A549 (cell line): ENCODE results near the gene XRCC4. TPM values are rescaled to one million over a fixed set of nuclear protein-coding genes. Genes with fewer than 3 reads are reported as not detected.

Experiments
- ATAC-seq, 2 experiments: fragments of 200-7000 bp in 1 of 2; fragments of >200 bp in 1 of 2; cut with Nextera tagmentation in 1 of 2; cut with Tn5 transposase in 1 of 2; 3 replicates each; pipeline versions ENCODE4 v1.8.0 to v1.9.1; 2018 to 2020; ENCODE audit warnings: mild to moderate bottlenecking in 1 of 2, moderate library complexity in 1 of 2
- CTCF ChIA-PET: fragments of 300-600 bp; sonication (Branson Sonifier 250); formaldehyde crosslinking; extraction: SDS; loops from one replicate; lab custom pipeline; 2021; ENCODE audit warnings: antibody characterized with exemption, inconsistent platforms; lab: Yijun Ruan, JAX
- POLR2A ChIA-PET: fragments of 350-600 bp; formaldehyde crosslinking; extraction: SDS; loops from one replicate; lab custom pipeline; 2021; ENCODE audit warnings: antibody characterized with exemption, inconsistent platforms; lab: Yijun Ruan, JAX
- DNase-seq, 2 experiments: peaks; one replicate each; pipeline versions ENCODE4 v3.0.0 to v3.0.0-alpha.2; 2011 to 2016; ENCODE audit warnings: low read depth in 1 of 2, low spot score in 1 of 2
- FAIRE-seq: peaks from 2 replicates; lab custom pipeline; 2011; peaks lifted over from hg19 to GRCh38; lab: Jason Lieb, UNC
- H3K27ac ChIP-seq, 2 experiments: fragments of >200 bp; sonication (Bioruptor Twin); formaldehyde crosslinking; 3 replicates each; pipeline ENCODE4 v1.5.1; 2016 to 2017
- H3K4me1 ChIP-seq: fragments of >200 bp; sonication (Bioruptor Twin); formaldehyde crosslinking; 3 replicates; pipeline ENCODE4 v1.6.1; 2016
- H3K4me2 ChIP-seq: fragments of >200 bp; sonication (Bioruptor Twin); formaldehyde crosslinking; 3 replicates; pipeline ENCODE4 v1.6.1; 2016
- H3K4me3 ChIP-seq: fragments of >200 bp; sonication (Bioruptor Twin); formaldehyde crosslinking; 3 replicates; pipeline ENCODE4 v1.5.1; 2016
- H3K9me3 ChIP-seq: fragments of >200 bp; sonication (Bioruptor Twin); formaldehyde crosslinking; 3 replicates; pipeline ENCODE4 v1.6.1; 2016
- ATOH8 ChIP-seq: fragments of 250-450 bp; sonication (Bioruptor Pico); IDR thresholded peaks from 2 replicates; pipeline ENCODE4 v1.5.0; 2020; ENCODE audit warnings: low read depth, mild to moderate bottlenecking, moderate library complexity
- CTCF ChIP-seq: fragments of >200 bp; sonication (Bioruptor Twin); formaldehyde crosslinking; IDR thresholded peaks from 3 replicates; pipeline ENCODE4 v1.5.1; 2016
- EHF ChIP-seq: fragments of 250-450 bp; sonication (Bioruptor Pico); IDR thresholded peaks from 2 replicates; pipeline ENCODE4 v1.5.0; 2020; ENCODE audit warnings: mild to moderate bottlenecking
- ELK1 ChIP-seq: fragments of 150-350 bp; IDR thresholded peaks from 2 replicates; pipeline ENCODE4 v1.6.1; 2014; ENCODE audit warnings: low read depth, mild to moderate bottlenecking, low read length
- ESRRA ChIP-seq: fragments of 150-350 bp; IDR thresholded peaks from 2 replicates; pipeline ENCODE4 v1.6.1; 2014; ENCODE audit warnings: mild to moderate bottlenecking, low read length, borderline replicate concordance
- FOXS1 ChIP-seq: fragments of 250-450 bp; sonication (Bioruptor Pico); IDR thresholded peaks from 2 replicates; pipeline ENCODE4 v1.5.0; 2020; ENCODE audit warnings: mild to moderate bottlenecking, moderate library complexity
- GATA3 ChIP-seq: IDR thresholded peaks from 2 replicates; pipeline ENCODE4 v1.6.1; 2012; ENCODE audit warnings: borderline replicate concordance
- HES2 ChIP-seq: fragments of >200 bp; sonication (Bioruptor Twin); formaldehyde crosslinking; IDR thresholded peaks from 2 replicates; pipeline ENCODE4 v1.6.1; 2016
- HMGXB4 ChIP-seq: fragments of 250-450 bp; sonication (Bioruptor Pico); IDR thresholded peaks from 2 replicates; pipeline ENCODE4 v1.5.0; 2021; ENCODE audit warnings: mild to moderate bottlenecking, moderate library complexity, borderline replicate concordance
- HOXB13 ChIP-seq: fragments of 250-450 bp; sonication (Bioruptor Pico); IDR thresholded peaks from 2 replicates; pipeline ENCODE4 v1.5.0; 2020; ENCODE audit warnings: low read depth, mild to moderate bottlenecking, moderate library complexity
- JUN ChIP-seq, 2 experiments: fragments of >200 bp; sonication (Bioruptor Twin); formaldehyde crosslinking; IDR thresholded peaks; 2 replicates in 1 of 2; 3 replicates in 1 of 2; pipeline ENCODE4 v1.6.1; 2016 to 2017
- JUNB ChIP-seq: fragments of >200 bp; sonication (Bioruptor Twin); formaldehyde crosslinking; IDR thresholded peaks from 2 replicates; pipeline ENCODE4 v1.6.1; 2016
- MAFK ChIP-seq: fragments of 450-650 bp; IDR thresholded peaks from 2 replicates; pipeline ENCODE4 v1.6.1; 2014; ENCODE audit not compliant: partially characterized antibody
- POLR2AphosphoS2 ChIP-seq: conservative IDR thresholded peaks from 2 replicates; pipeline ENCODE4 v1.6.1; 2012; ENCODE audit warnings: low read length, improper control_type of control experiment, inconsistent platforms
- RCOR1 ChIP-seq: fragments of 150-350 bp; IDR thresholded peaks from 2 replicates; pipeline ENCODE4 v1.6.1; 2014; ENCODE audit warnings: antibody characterized with exemption, low read length, low read depth
- TP53 ChIP-seq: fragments of 250-450 bp; sonication (Bioruptor Pico); IDR thresholded peaks from 2 replicates; pipeline ENCODE4 v1.5.0; 2021; ENCODE audit warnings: mild to moderate bottlenecking, moderate library complexity
- ZC3H11A ChIP-seq: fragments of 450-650 bp; IDR thresholded peaks from 2 replicates; pipeline ENCODE4 v1.6.1; 2014; ENCODE audit warnings: antibody characterized with exemption, mild to moderate bottlenecking
- WGBS: methylation state at CpG from one replicate; pipeline ENCODE4 v1.1.6; 2017; ENCODE audit errors: missing lambda C conversion rate; 5-methylcytosine and 5-hydroxymethylcytosine counted together
- polyA plus RNA-seq, 4 experiments: library from polyadenylated mRNA; depleted of rRNA in 3 of 4; stranded (reverse); fragments of >200 nt; fragmentation: RNase III in 1 of 4; extraction: RNeasy Plus Mini Kit Qiagen cat#74134 plus additional on column Dnase treatment in 1 of 4; gene quantifications; 2 replicates in 3 of 4; 3 replicates in 1 of 4; pipeline ENCODE4 v1.2.3, GENCODE V29; 2011 to 2017

Gene XRCC4
- polyA plus RNA-seq, 2 of the 4 experiments (the other 2 are of a cell fraction) = 14.3 to 14.8 TPM

- FAIRE-seq (no peak), DNase-seq (no peak), ATAC-seq (no peak)
- POLR2A ChIA-PET = no interaction called here
- Histone ChIP-seq H3K27ac (no peak overlapping the region), H3K4me2 (no peak overlapping the region), H3K4me1 (no peaks in the 10 kb centered on the region), H3K4me3 (no peak overlapping the region), H3K9me3 (peaks cover 6% of the 10 kb centered on the region; the same call in 2 of the 3 replicates)
- 46% methylated on average over 8 of the region's 8 CpGs for WGBS
- no peak for TF ChIP-seq HOXB13 (CRISPR knock-in tag)
- TF ChIP-seq JUNB = no peak
- TF ChIP-seq EHF (CRISPR knock-in tag) = no peak
- TF ChIP-seq FOXS1 (CRISPR knock-in tag) = no peak
- TF ChIP-seq HES2 = no peak
- TF ChIP-seq ATOH8 (CRISPR knock-in tag) = no peak
- TF ChIP-seq GATA3 = no peak
- TF ChIP-seq TP53 = no peak
- no peak for TF ChIP-seq ELK1
- no peak for TF ChIP-seq RCOR1
- no peak for TF ChIP-seq MAFK
- CTCF ChIA-PET = no interaction called here
These were observed 287.3 kb downstream of the XRCC4 start for GRCh38 chr5:83364312-83365299.

GRCh38 chr5:83368319-83368718 lies 291.0 kb downstream of the XRCC4 start:
- TF ChIP-seq HES2 (no peak), HMGXB4 (CRISPR knock-in tag) (no peak), ELK1 (no peak), ESRRA (no peak), TP53 (no peak), CTCF (no peak), FOXS1 (CRISPR knock-in tag) (no peak), ZC3H11A (no peak), JUN (IDR thresholded peaks at IDR 0.05) (no peak), POLR2AphosphoS2 (no peak), EHF (CRISPR knock-in tag) (no peak)

More at GRCh38 chr5:83368319-83368718, 291.0 kb downstream of the XRCC4 start:
- CTCF ChIA-PET = no interaction called here
- DNase-seq (no peak), ATAC-seq (no peak), FAIRE-seq (no peak)
- POLR2A ChIA-PET = no interaction called here
- no peak overlapping the region for H3K27ac ChIP-seq
- H3K4me3 ChIP-seq = no peak overlapping the region
- no peaks in the 10 kb centered on the region for H3K9me3 ChIP-seq
- WGBS = 42% methylated on average over 5 of the region's 5 CpGs
- H3K4me2 ChIP-seq = no peak overlapping the region
- H3K4me1 ChIP-seq = no peaks in the 10 kb centered on the region
